Heart right ventricle (tissue), 16 donors: Measurements from ENCODE around the gene PDHX. TPM values are rescaled to one million over a fixed set of nuclear protein-coding genes. Genes with fewer than 3 reads are reported as not detected.

Source experiments
- ATAC-seq, 8 donors: fragments of 200-7000 bp; cut with Tn5 transposase; one replicate each; pipeline ENCODE4 v1.9.1; 2020; ENCODE audit warnings: mild to moderate bottlenecking in 8 of 8, moderate library complexity in 8 of 8, moderate number of reproducible peaks in 1 of 8
- DNase-seq, 2 donors: peaks; one replicate each; pipeline ENCODE4 v3.0.0-alpha.2; 2020
- H3K27ac ChIP-seq, 10 donors: fragments of 200-600 bp; sonication (generic) in 2 of 10; one replicate each; pipeline versions ENCODE4 v1.5.0 to v1.8.0; 2020 to 2022; ENCODE audit warnings: mild to moderate bottlenecking in 3 of 10
- H3K27me3 ChIP-seq, 7 donors: fragments of 200-600 bp; one replicate each; pipeline ENCODE4 v1.8.0; 2021 to 2022; ENCODE audit warnings: mild to moderate bottlenecking in 2 of 7
- H3K36me3 ChIP-seq, 9 donors: fragments of 200-600 bp; sonication (generic) in 1 of 9; one replicate each; pipeline versions ENCODE4 v1.5.0 to v1.8.0; 2020 to 2022; ENCODE audit warnings: mild to moderate bottlenecking in 2 of 9
- H3K4me1 ChIP-seq, 9 donors: fragments of 200-600 bp; sonication (generic) in 1 of 9; one replicate each; pipeline versions ENCODE4 v1.5.0 to v1.8.0; 2020 to 2022; ENCODE audit warnings: mild to moderate bottlenecking in 4 of 9
- H3K4me3 ChIP-seq, 10 donors: fragments of 200-600 bp; sonication (generic) in 2 of 10; one replicate each; pipeline versions ENCODE4 v1.5.0 to v1.8.0; 2020 to 2022; ENCODE audit warnings: mild to moderate bottlenecking in 7 of 10, moderate library complexity in 2 of 10
- H3K9me3 ChIP-seq, 11 donors: fragments of 200-600 bp in 10 of 11; sonication (generic) in 2 of 11; one replicate each; pipeline versions ENCODE4 v1.5.0 to v1.8.0; 2013 to 2022; ENCODE audit warnings: mild to moderate bottlenecking in 2 of 11, control low read depth in 1 of 11, moderate library complexity in 1 of 11
- WGBS, 2 donors: extraction: QIAGEN DNeasy Blood & Tissue Kit; methylation state at CpG; one replicate each; pipeline ENCODE4 v1.1.7; 2013; ENCODE audit warnings: inconsistent platforms in 1 of 2; 5-methylcytosine and 5-hydroxymethylcytosine counted together
- intact Hi-C, 10 donors: fragments of 100-400 bp; cut with DNase I; formaldehyde crosslinking; loops; one replicate each; pipeline versions ENCODE4 v1.11.1 to v1.14.2; 2022
- polyA plus RNA-seq, 2 donors: library from polyadenylated mRNA; stranded (reverse); fragments of 200-250 nt; gene quantifications; one replicate each; pipeline ENCODE4 v1.2.3, GENCODE V29; 2013
- total RNA-seq, 10 donors: library from RNA; stranded (reverse); fragmentation: NEBNext Ultra II Directional in 3 of 10; extraction: Animal tissue kit (Norgen Biotek cat#: 25700) in 3 of 10; gene quantifications; one replicate each; pipeline versions ENCODE4 v1.2.1 to v1.2.4, GENCODE V29; 2021 to 2023
- TF ChIP-seq, protein P1 (sequence below), 9 donors: fragments of 200-600 bp; sonication (generic) in 2 of 9; IDR thresholded peaks; one replicate each; pipeline versions ENCODE4 v1.5.0 to v1.8.0; 2021 to 2022; ENCODE audit warnings: antibody characterized with exemption in 9 of 9, mild to moderate bottlenecking in 5 of 9, moderate library complexity in 1 of 9
- donor health status: Arrhythmogenic right ventricular cardiomyopathy.
- donor health status: ischemic (EF 13 %, LVEDD 7.1; RV severe dilation, severe dysfunction).
- donor health status: healthy with polysubstance abuse.
- donor health status: DM: no; HTN: yes; CAD: no.
- donor health status: DM: no; HTN: no; CAD: no.
- donor health status: ischemic (EF 25% LVEDD 6.9; RV normal size, moderate dysfunction).
- donor health status: ischemic (EF 25% LVEDD 5.7; RV mildly dilated, moderate dysfunction).
- donor health status: healthy.
- donor health status: DM: yes; HTN: yes; CAD: no.
- donor health status: Ischemic cardiomyopathy.
- donor health status: ischemic (EF 35%, LVEDD 5.7; RV mildly dilated, moderate dysfunction).
- donor health status: nonischemic (EF 11% LVEDD 7.7; RV severe dilation, severe dysfunction).
- donor health status: DM: yes; HTN: yes; CAD: no.
- donor health status: PGD.
- donor health status: ischemic (EF 29% LVEDD 5.4; RV normal size, mild dysfunction).
- donor health status: nonischemic (EF 23%, LVEDD 6.1; RV moderate dilation, normal function).

PDHX gene
- total and polyA plus RNA-seq, 12 donors: 52.7 to 203 (median 171) TPM

DNA sequence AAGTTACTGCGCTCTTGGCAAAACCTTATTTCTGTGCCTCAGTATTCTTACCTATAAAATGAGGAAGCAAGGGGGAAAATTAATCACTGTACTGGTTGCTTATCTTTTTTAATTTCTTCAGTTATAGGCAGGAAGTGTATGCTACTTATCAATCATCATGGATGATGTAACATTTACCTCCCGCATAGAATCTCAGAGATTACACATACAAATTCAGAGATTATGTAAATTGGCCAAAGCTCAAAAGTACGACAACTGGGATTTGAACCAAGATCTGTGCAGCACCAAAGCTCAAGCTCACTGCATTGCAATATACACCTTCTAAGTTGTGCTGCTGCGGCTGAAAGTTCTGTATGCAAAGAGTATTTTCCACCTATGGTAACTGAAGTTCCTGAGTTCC lies 83.0 kb downstream of the PDHX start:
- intact Hi-C loops: loop anchor here in 9 of 10 donors (2.0 to 10.0 kb wide), 7 partner anchors 233 to 393 kb away; no protein-coding TSS in a partner anchor

DNA sequence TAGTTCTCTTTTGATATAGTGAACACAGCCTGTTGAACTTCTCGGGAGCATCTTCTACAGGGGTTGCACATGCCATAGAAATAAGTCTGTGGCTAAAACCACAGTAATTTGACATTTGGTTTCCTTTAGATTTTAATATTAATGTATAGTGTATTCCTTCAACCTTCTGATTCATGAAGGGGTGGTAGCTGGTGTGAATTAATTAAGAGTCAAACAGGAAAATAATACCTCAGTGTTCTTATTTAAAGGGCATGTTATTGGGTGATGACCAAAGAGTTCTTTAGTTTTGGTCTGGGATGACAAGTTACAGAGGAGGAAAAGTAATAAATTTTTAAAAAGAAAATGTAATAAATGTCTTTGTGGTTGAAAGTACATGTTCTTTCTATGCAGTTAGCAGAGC lies 86.8 kb downstream of the PDHX start:
- H3K4me1 ChIP-seq: peaks cover 0 to 32% (median 1%) of the 10 kb centered on the region in 9 donors
- intact Hi-C loops: loop anchor here in 5 of 10 donors (5.0 to 10.0 kb wide), 3 partner anchors 234 to 392 kb away; no protein-coding TSS in a partner anchor
- no peak overlapping the region for H3K27ac ChIP-seq
- ATAC-seq: no peak
- no peaks in the 10 kb centered on the region for H3K27me3 ChIP-seq
- no peak overlapping the region for H3K4me3 ChIP-seq
- TF ChIP-seq, protein P1, sequence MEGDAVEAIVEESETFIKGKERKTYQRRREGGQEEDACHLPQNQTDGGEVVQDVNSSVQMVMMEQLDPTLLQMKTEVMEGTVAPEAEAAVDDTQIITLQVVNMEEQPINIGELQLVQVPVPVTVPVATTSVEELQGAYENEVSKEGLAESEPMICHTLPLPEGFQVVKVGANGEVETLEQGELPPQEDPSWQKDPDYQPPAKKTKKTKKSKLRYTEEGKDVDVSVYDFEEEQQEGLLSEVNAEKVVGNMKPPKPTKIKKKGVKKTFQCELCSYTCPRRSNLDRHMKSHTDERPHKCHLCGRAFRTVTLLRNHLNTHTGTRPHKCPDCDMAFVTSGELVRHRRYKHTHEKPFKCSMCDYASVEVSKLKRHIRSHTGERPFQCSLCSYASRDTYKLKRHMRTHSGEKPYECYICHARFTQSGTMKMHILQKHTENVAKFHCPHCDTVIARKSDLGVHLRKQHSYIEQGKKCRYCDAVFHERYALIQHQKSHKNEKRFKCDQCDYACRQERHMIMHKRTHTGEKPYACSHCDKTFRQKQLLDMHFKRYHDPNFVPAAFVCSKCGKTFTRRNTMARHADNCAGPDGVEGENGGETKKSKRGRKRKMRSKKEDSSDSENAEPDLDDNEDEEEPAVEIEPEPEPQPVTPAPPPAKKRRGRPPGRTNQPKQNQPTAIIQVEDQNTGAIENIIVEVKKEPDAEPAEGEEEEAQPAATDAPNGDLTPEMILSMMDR (IDR thresholded peaks at IDR 0.05): no peak
- 0 to 49% methylated on average over 1 of the region's 1 CpG for WGBS, 2 donors
- no peaks in the 10 kb centered on the region for H3K36me3 ChIP-seq
- DNase-seq: no peak
- H3K9me3 ChIP-seq: no peaks in the 10 kb centered on the region

More for the DNA sequence above, 83.0 kb downstream of the PDHX start:
- Histone ChIP-seq H3K4me1 (peaks cover 0 to 24% (median 0%) of the 10 kb centered on the region in 9 donors), H3K9me3 (no peaks in the 10 kb centered on the region), H3K27me3 (no peaks in the 10 kb centered on the region), H3K36me3 (peaks cover 0 to 10% (median 0%) of the 10 kb centered on the region in 9 donors), H3K4me3 (no peak overlapping the region), H3K27ac (peak overlapping the region in 1 of 10 donors; percentile 2)
- WGBS, 2 donors: 85 to 87% methylated on average over 4 of the region's 4 CpGs
- ATAC-seq (no peak), DNase-seq (no peak)
- TF ChIP-seq, protein P1 (IDR thresholded peaks at IDR 0.05): no peak

DNA sequence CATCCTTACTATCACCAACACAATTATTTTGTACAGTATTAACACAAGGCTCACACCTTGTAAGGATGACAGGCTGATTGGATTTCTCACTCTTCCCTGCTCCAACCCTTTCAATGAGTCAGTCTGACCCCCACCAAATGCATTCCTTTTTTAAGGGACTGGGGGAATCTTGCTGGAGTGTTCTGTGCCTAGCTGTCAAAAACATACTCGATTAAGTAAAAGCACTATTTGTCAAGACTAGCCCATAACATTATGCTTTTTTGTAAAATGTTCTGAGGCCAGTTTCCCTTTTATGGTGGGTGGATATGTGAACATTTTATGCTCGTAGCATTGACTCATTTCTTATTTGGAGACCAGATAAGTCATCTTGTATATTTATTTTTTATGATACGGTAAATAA lies 87.2 kb downstream of the PDHX start:
- no peaks in the 10 kb centered on the region for H3K27me3 ChIP-seq
- H3K36me3 ChIP-seq: no peaks in the 10 kb centered on the region
- no peaks in the 10 kb centered on the region for H3K9me3 ChIP-seq
- no peak overlapping the region for H3K4me3 ChIP-seq
- peaks cover 0 to 28% (median 0%) of the 10 kb centered on the region in 9 donors for H3K4me1 ChIP-seq
- intact Hi-C loops: loop anchor here in 5 of 10 donors (5.0 to 10.0 kb wide), 3 partner anchors 234 to 391 kb away; no protein-coding TSS in a partner anchor
- ATAC-seq (no peak), DNase-seq (no peak)
- WGBS, 2 donors: 85 to 86% methylated on average over 3 of the region's 3 CpGs
- H3K27ac ChIP-seq: no peak overlapping the region
- TF ChIP-seq, protein P1 (IDR thresholded peaks at IDR 0.05): no peak

DNA sequence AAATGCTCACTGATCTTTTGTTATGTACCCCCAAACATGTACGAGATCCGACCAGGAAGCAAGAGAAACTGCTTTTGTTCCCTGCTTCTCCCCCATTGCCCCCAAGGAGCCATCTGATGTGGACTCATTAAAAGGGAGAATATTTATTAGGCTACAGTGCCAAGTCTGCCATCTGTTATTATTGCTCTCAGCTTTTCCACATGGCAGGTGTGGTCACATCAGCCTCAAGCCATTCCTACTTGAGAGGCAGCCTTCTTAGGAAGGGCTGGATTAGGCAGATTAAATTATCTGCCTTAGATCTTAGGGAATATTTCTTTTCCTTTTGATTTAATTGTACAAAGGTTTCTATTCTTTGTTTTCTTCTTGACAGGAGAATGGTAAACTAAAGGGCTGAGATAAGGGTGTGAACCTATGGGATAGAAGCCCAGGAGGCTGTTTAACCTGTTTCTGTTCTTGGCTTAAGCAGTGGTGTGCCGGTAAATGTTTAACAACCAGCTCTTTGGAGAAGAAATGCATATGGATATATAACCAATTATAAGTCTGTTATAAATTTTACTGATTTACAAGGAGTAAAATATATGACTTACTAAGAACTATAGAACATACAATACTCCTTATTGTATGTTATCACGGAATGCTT lies 88.8 kb downstream of the PDHX start:
- DNase-seq: no peak
- no peak for ATAC-seq
- no peaks in the 10 kb centered on the region for H3K9me3 ChIP-seq
- intact Hi-C loops: loop anchor here in 1 of 10 donors (10.0 kb wide), 1 partner anchor 390 kb away; no protein-coding TSS in a partner anchor
- 85 to 88% methylated on average over 4 of the region's 4 CpGs for WGBS, 2 donors
- H3K4me1 ChIP-seq: peaks cover 0 to 20% (median 0%) of the 10 kb centered on the region in 9 donors
- no peaks in the 10 kb centered on the region for H3K27me3 ChIP-seq
- H3K4me3 ChIP-seq: no peak overlapping the region
- no peak overlapping the region for H3K27ac ChIP-seq
- TF ChIP-seq, protein P1 (IDR thresholded peaks at IDR 0.05): no peak
- H3K36me3 ChIP-seq: no peaks in the 10 kb centered on the region
